K562 (cell line): ENCODE results near the gene KXD1.

Experiments
- CBFB ChIP-seq: sonication (generic); formaldehyde crosslinking; IDR thresholded peaks from 2 replicates; pipeline ENCODE4 v1.4.0; 2020; ENCODE audit warnings: mild to moderate bottlenecking, missing genetic modification reagents
- CHD4 ChIP-seq: fragments of 200-600 bp; sonication (generic); IDR thresholded peaks from 3 replicates; pipeline ENCODE4 v1.6.1; 2012; ENCODE audit warnings: low read depth, mild to moderate bottlenecking, mixed read lengths, low read length, inconsistent platforms; ENCODE audit not compliant: insufficient read depth, insufficient replicate concordance, poor library complexity, severe bottlenecking
- CTCF ChIP-seq, 3 experiments: IDR thresholded peaks in 2 of 3; conservative IDR thresholded peaks in 1 of 3; 2 replicates each; pipeline ENCODE4 v1.5.1; 2011 to 2012; ENCODE audit warnings: low read length in 3 of 3, mild to moderate bottlenecking in 3 of 3, control low read depth in 2 of 3, improper control_type of control experiment in 1 of 3, inconsistent platforms in 1 of 3, low read depth in 1 of 3, mixed read lengths in 1 of 3, moderate library complexity in 1 of 3; ENCODE audit not compliant: insufficient read depth in 2 of 3
- EP300 ChIP-seq: IDR thresholded peaks from 2 replicates; pipeline ENCODE4 v1.6.1; 2012; ENCODE audit warnings: low read length, improper control_type of control experiment
- FOXK2 ChIP-seq, 2 experiments: fragments of 450-650 bp; IDR thresholded peaks in 1 of 2; conservative IDR thresholded peaks in 1 of 2; 2 replicates each; pipeline ENCODE4 v1.6.1; 2016; ENCODE audit warnings: low read depth in 2 of 2, mild to moderate bottlenecking in 1 of 2
- HNRNPL ChIP-seq: fragments of 200-400 bp; formaldehyde crosslinking; IDR thresholded peaks from 2 replicates; pipeline ENCODE4 v1.6.1; 2017; ENCODE audit warnings: low read depth, mild to moderate bottlenecking, low read length
- MEF2A ChIP-seq: IDR thresholded peaks from 2 replicates; pipeline ENCODE4 v1.6.1; 2011; ENCODE audit warnings: low read depth, mild to moderate bottlenecking, low read length, moderate library complexity; ENCODE audit not compliant: control insufficient read depth
- PPARD ChIP-seq: fragments of 250-450 bp; sonication (Bioruptor Pico); IDR thresholded peaks from 2 replicates; pipeline ENCODE4 v1.8.0; 2022; ENCODE audit warnings: inconsistent platforms, mild to moderate bottlenecking, moderate library complexity
- SMAD4 ChIP-seq: fragments of 250-450 bp; sonication (Bioruptor Pico); conservative IDR thresholded peaks from 2 replicates; pipeline ENCODE4 v1.8.0; 2021; ENCODE audit warnings: inconsistent platforms, mild to moderate bottlenecking, moderate library complexity
- TBP ChIP-seq: optimal IDR thresholded peaks from 2 replicates; pipeline ENCODE3; 2011; ENCODE audit warnings: low read depth, low read length, improper control_type of control experiment
- ZNF24 ChIP-seq: fragments of 450-650 bp; IDR thresholded peaks from 2 replicates; pipeline ENCODE4 v1.6.1; 2016
- ZNF431 ChIP-seq: sonication (generic); formaldehyde crosslinking; IDR thresholded peaks from 2 replicates; pipeline ENCODE4 v1.8.0; 2022; ENCODE audit warnings: mild to moderate bottlenecking, missing genetic modification reagents

GRCh38 chr19:18562086-18562485 is 4.4 kb downstream of the KXD1 start:
- TF ChIP-seq TBP (no peak), CHD4 (no peak), ZNF431 (CRISPR knock-in tag) (no peak), CTCF (IDR thresholded peaks at IDR 0.05 in 2 of 3, conservative IDR thresholded peaks at IDR 0.05 in 1 of 3; ENCODE audit: insufficient read depth in 2 of 3, low read depth in 1 of 3, low read length in 3 of 3) (no peak), MEF2A (no peak), EP300 (no peak), PPARD (CRISPR knock-in tag) (no peak), SMAD4 (CRISPR knock-in tag) (no peak), FOXK2 (conservative IDR thresholded peaks at IDR 0.05 in 1 of 2, IDR thresholded peaks at IDR 0.05 in 1 of 2; ENCODE audit: low read depth in 2 of 2) (no peak), ZNF24 (no peak), CBFB (no peak), HNRNPL (no peak)
